ENCODE measurements around the gene GLUD2.
"Not testable (repeated sequence)": the region's sequence is repeated elsewhere in the genome, so short reads cannot be mapped to it uniquely, and the experiment has no call there.

GLUD2 gene

GRCh38 chrX:121030083-121030482 lies 17.3 kb upstream of the GLUD2 start:
- H3K27me3 ChIP-seq (ENCODE audit: control insufficient read depth in 1 of 2, insufficient read depth in 2 of 2, low read length in 2 of 2): no peaks in the 10 kb centered on the region
- H3K27ac ChIP-seq (ENCODE audit: low read depth, low read length): no peak overlapping the region
- H3K9ac ChIP-seq (ENCODE audit: low read depth in 1 of 2, low read length in 2 of 2): no peak overlapping the region
- no peaks in the 10 kb centered on the region for H3K4me1 ChIP-seq (ENCODE audit: control insufficient read depth in 1 of 2, insufficient read depth in 2 of 2, low read length in 2 of 2)
- no peaks in the 10 kb centered on the region for H3K36me3 ChIP-seq (ENCODE audit: control insufficient read depth in 1 of 2, insufficient read depth in 2 of 2, low read length in 2 of 2)
- H3K9me3 ChIP-seq (ENCODE audit: control insufficient read depth in 1 of 2, low read length in 2 of 2): no peaks in the 10 kb centered on the region
- H3K4me3 ChIP-seq (ENCODE audit: low read depth in 1 of 2, low read length in 2 of 2): no peak overlapping the region

- Histone ChIP-seq H3K4me3 (ENCODE audit: low read depth in 1 of 2, low read length in 2 of 2) (no peak overlapping the region), H3K4me1 (ENCODE audit: control insufficient read depth in 1 of 2, insufficient read depth in 2 of 2, low read length in 2 of 2) (no peaks in the 10 kb centered on the region), H3K27me3 (ENCODE audit: control insufficient read depth in 1 of 2, insufficient read depth in 2 of 2, low read length in 2 of 2) (no peaks in the 10 kb centered on the region), H3K9ac (ENCODE audit: low read depth in 1 of 2, low read length in 2 of 2) (no peak overlapping the region), H3K27ac (ENCODE audit: low read depth, low read length) (no peak overlapping the region), H3K9me3 (ENCODE audit: control insufficient read depth in 1 of 2, low read length in 2 of 2) (no peaks in the 10 kb centered on the region), H3K36me3 (ENCODE audit: control insufficient read depth in 1 of 2, insufficient read depth in 2 of 2, low read length in 2 of 2) (no peaks in the 10 kb centered on the region)
These were observed 14.9 kb upstream of the GLUD2 start for GRCh38 chrX:121032531-121032930.

DNA sequence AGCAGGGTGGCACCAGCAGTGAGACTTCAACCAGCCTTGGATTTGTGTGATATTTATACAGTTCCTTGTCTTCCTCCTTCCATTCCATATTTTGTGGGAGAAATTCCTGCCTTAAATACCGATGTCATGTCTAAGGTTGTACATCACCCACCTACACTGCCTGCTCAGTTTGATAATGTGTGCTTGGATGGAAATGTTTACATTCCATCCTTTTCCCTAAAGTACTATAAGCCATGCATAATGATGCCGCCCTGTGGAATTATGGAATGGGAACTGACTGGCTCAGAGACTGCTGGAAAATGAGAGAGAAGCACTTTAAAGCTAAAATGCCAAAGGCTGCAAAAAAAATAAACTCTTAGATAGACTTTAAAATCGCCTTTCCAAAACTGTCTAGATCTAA lies 11.3 kb upstream of the GLUD2 start:
- no peaks in the 10 kb centered on the region for H3K9me3 ChIP-seq (ENCODE audit: control insufficient read depth in 1 of 2, low read length in 2 of 2)
- H3K36me3 ChIP-seq (ENCODE audit: control insufficient read depth in 1 of 2, insufficient read depth in 2 of 2, low read length in 2 of 2): no peaks in the 10 kb centered on the region
- no peaks in the 10 kb centered on the region for H3K27me3 ChIP-seq (ENCODE audit: control insufficient read depth in 1 of 2, insufficient read depth in 2 of 2, low read length in 2 of 2)
- H3K4me1 ChIP-seq (ENCODE audit: control insufficient read depth in 1 of 2, insufficient read depth in 2 of 2, low read length in 2 of 2): no peaks in the 10 kb centered on the region
- no peak overlapping the region for H3K9ac ChIP-seq (ENCODE audit: low read depth in 1 of 2, low read length in 2 of 2)
- H3K27ac ChIP-seq (ENCODE audit: low read depth, low read length): no peak overlapping the region
- H3K4me3 ChIP-seq (ENCODE audit: low read depth in 1 of 2, low read length in 2 of 2): no peak overlapping the region

GRCh38 chrX:121036951-121037350 lies 10.5 kb upstream of the GLUD2 start:
- Histone ChIP-seq H3K36me3 (ENCODE audit: control insufficient read depth in 1 of 2, insufficient read depth in 2 of 2, low read length in 2 of 2) (no peaks in the 10 kb centered on the region), H3K27me3 (ENCODE audit: control insufficient read depth in 1 of 2, insufficient read depth in 2 of 2, low read length in 2 of 2) (no peaks in the 10 kb centered on the region), H3K9ac (ENCODE audit: low read depth in 1 of 2, low read length in 2 of 2) (no peak overlapping the region), H3K4me1 (ENCODE audit: control insufficient read depth in 1 of 2, insufficient read depth in 2 of 2, low read length in 2 of 2) (no peaks in the 10 kb centered on the region), H3K9me3 (ENCODE audit: control insufficient read depth in 1 of 2, low read length in 2 of 2) (no peaks in the 10 kb centered on the region), H3K27ac (ENCODE audit: low read depth, low read length) (no peak overlapping the region), H3K4me3 (ENCODE audit: low read depth in 1 of 2, low read length in 2 of 2) (no peak overlapping the region)

- Histone ChIP-seq H3K27ac (ENCODE audit: low read depth, low read length) (no peak overlapping the region), H3K4me3 (ENCODE audit: low read depth in 1 of 2, low read length in 2 of 2) (no peak overlapping the region), H3K36me3 (ENCODE audit: control insufficient read depth in 1 of 2, insufficient read depth in 2 of 2, low read length in 2 of 2) (no peaks in the 10 kb centered on the region), H3K4me1 (ENCODE audit: control insufficient read depth in 1 of 2, insufficient read depth in 2 of 2, low read length in 2 of 2) (no peaks in the 10 kb centered on the region), H3K9me3 (ENCODE audit: control insufficient read depth in 1 of 2, low read length in 2 of 2) (no peaks in the 10 kb centered on the region), H3K27me3 (ENCODE audit: control insufficient read depth in 1 of 2, insufficient read depth in 2 of 2, low read length in 2 of 2) (no peaks in the 10 kb centered on the region), H3K9ac (ENCODE audit: low read depth in 1 of 2, low read length in 2 of 2) (no peak overlapping the region)
These were observed 3.4 kb downstream of the GLUD2 start for GRCh38 chrX:121050781-121051180.

DNA sequence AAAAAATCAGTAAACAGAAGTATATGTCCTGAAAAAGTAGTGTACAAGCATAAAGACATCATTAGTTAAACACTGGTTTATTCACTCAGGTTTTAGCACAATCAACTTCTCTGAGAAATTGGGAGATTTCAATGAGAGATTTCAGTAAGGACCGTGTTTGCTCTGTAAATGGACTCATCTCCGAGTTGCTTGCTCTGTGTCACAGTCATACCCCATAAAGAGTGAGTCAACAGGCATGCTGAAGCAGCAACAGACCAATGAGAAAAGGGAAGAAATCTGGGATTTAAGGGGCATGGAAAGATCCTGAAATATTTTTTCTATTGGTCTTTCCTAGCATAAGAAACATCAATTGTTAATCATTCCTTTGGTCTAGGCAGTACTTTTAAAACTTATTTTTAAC lies 4.7 kb downstream of the GLUD2 start:
- H3K27me3 ChIP-seq (ENCODE audit: control insufficient read depth in 1 of 2, insufficient read depth in 2 of 2, low read length in 2 of 2): no peaks in the 10 kb centered on the region
- no peaks in the 10 kb centered on the region for H3K36me3 ChIP-seq (ENCODE audit: control insufficient read depth in 1 of 2, insufficient read depth in 2 of 2, low read length in 2 of 2)
- no peak overlapping the region for H3K4me3 ChIP-seq (ENCODE audit: low read depth in 1 of 2, low read length in 2 of 2)
- H3K4me1 ChIP-seq (ENCODE audit: control insufficient read depth in 1 of 2, insufficient read depth in 2 of 2, low read length in 2 of 2): no peaks in the 10 kb centered on the region
- no peak overlapping the region for H3K27ac ChIP-seq (ENCODE audit: low read depth, low read length)
- no peaks in the 10 kb centered on the region for H3K9me3 ChIP-seq (ENCODE audit: control insufficient read depth in 1 of 2, low read length in 2 of 2)
- no peak overlapping the region for H3K9ac ChIP-seq (ENCODE audit: low read depth in 1 of 2, low read length in 2 of 2)

DNA sequence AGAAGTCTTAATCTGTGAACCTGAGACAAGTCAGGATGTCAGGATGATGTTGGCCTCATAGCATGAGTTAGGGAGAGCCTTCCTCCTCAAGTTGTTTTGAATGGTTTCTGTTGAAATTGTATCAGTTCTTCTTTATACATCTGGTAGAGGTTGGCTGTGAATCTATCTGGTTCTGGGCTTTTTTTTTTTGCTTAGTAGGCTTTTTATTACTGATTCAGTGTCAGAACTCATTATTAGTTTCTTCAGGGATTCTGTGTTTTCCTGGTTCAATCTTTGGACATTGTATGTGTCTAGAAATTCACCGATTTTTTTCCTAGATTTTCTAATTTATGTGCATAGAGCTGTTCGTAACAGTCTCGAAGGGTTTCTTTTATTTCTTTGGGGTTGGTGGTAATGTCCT lies 14.9 kb downstream of the GLUD2 start:
- Histone ChIP-seq H3K27ac (ENCODE audit: low read depth, low read length) (no peak overlapping the region), H3K4me3 (ENCODE audit: low read depth in 1 of 2, low read length in 2 of 2) (no peak overlapping the region), H3K27me3 (ENCODE audit: control insufficient read depth in 1 of 2, insufficient read depth in 2 of 2, low read length in 2 of 2) (no peaks in the 10 kb centered on the region), H3K36me3 (ENCODE audit: control insufficient read depth in 1 of 2, insufficient read depth in 2 of 2, low read length in 2 of 2) (no peaks in the 10 kb centered on the region), H3K4me1 (ENCODE audit: control insufficient read depth in 1 of 2, insufficient read depth in 2 of 2, low read length in 2 of 2) (no peaks in the 10 kb centered on the region), H3K9me3 (ENCODE audit: control insufficient read depth in 1 of 2, low read length in 2 of 2) (no peaks in the 10 kb centered on the region), H3K9ac (ENCODE audit: low read depth in 1 of 2, low read length in 2 of 2) (no peak overlapping the region)

- no peaks in the 10 kb centered on the region for H3K27me3 ChIP-seq (ENCODE audit: control insufficient read depth in 1 of 2, insufficient read depth in 2 of 2, low read length in 2 of 2)
- no peaks in the 10 kb centered on the region for H3K36me3 ChIP-seq (ENCODE audit: control insufficient read depth in 1 of 2, insufficient read depth in 2 of 2, low read length in 2 of 2)
- no peaks in the 10 kb centered on the region for H3K9me3 ChIP-seq (ENCODE audit: control insufficient read depth in 1 of 2, low read length in 2 of 2)
- H3K27ac ChIP-seq (ENCODE audit: low read depth, low read length): no peak overlapping the region
- no peak overlapping the region for H3K4me3 ChIP-seq (ENCODE audit: low read depth in 1 of 2, low read length in 2 of 2)
- H3K4me1 ChIP-seq (ENCODE audit: control insufficient read depth in 1 of 2, insufficient read depth in 2 of 2, low read length in 2 of 2): no peaks in the 10 kb centered on the region
- no peak overlapping the region for H3K9ac ChIP-seq (ENCODE audit: low read depth in 1 of 2, low read length in 2 of 2)
These were observed 17.2 kb downstream of the GLUD2 start for GRCh38 chrX:121064579-121064978.

- not testable (repeated sequence) for H3K9ac ChIP-seq (ENCODE audit: low read depth in 1 of 2, low read length in 2 of 2); H3K36me3 ChIP-seq (ENCODE audit: control insufficient read depth in 1 of 2, insufficient read depth in 2 of 2, low read length in 2 of 2); H3K9me3 ChIP-seq (ENCODE audit: control insufficient read depth in 1 of 2, low read length in 2 of 2); H3K27ac ChIP-seq (ENCODE audit: low read depth, low read length); H3K4me3 ChIP-seq (ENCODE audit: low read depth in 1 of 2, low read length in 2 of 2); H3K27me3 ChIP-seq (ENCODE audit: control insufficient read depth in 1 of 2, insufficient read depth in 2 of 2, low read length in 2 of 2); H3K4me1 ChIP-seq (ENCODE audit: control insufficient read depth in 1 of 2, insufficient read depth in 2 of 2, low read length in 2 of 2)
These were observed 36.8 kb downstream of the GLUD2 start for GRCh38 chrX:121084247-121084646.

DNA sequence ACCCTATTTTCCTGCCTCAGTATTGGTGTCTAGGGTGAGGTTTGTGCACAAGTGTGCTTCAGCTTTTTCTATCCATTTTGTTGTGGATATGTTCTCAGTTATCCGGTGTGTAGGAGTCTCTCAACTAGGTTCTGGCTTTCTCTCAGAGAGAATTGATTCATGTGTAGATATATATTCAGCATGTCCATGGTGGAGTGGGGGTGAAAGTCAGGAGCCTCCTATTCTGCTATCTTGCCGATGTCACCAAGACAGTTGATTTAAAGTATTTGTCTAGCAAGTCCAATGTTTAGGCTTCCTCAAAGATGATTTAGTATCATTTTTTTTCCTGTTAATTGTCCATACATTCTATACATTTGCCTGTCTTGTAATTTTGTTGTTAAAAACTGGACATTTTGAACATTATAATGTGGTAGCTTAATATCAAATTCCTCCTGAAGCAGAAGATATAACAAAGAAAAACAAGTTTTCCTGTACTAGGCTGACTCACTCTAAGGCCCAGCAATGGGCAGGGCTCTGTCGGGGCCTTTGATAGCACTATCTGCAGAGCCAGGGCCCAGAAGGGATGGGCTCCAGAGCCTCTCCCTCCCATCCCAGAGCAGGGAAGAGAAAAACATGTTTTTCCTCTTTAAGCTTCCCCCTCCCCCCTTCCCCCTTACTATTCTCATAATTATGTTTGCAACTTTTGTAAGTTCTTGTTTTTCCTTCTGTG lies 37.6 kb downstream of the GLUD2 start:
- Histone ChIP-seq H3K4me1 (ENCODE audit: control insufficient read depth in 1 of 2, insufficient read depth in 2 of 2, low read length in 2 of 2) (no peaks in the 10 kb centered on the region), H3K27ac (ENCODE audit: low read depth, low read length) (no peak overlapping the region), H3K9me3 (ENCODE audit: control insufficient read depth in 1 of 2, low read length in 2 of 2) (no peaks in the 10 kb centered on the region), H3K9ac (ENCODE audit: low read depth in 1 of 2, low read length in 2 of 2) (no peak overlapping the region), H3K36me3 (ENCODE audit: control insufficient read depth in 1 of 2, insufficient read depth in 2 of 2, low read length in 2 of 2) (no peaks in the 10 kb centered on the region), H3K4me3 (ENCODE audit: low read depth in 1 of 2, low read length in 2 of 2) (no peak overlapping the region), H3K27me3 (ENCODE audit: control insufficient read depth in 1 of 2, insufficient read depth in 2 of 2, low read length in 2 of 2) (no peaks in the 10 kb centered on the region)

GRCh38 chrX:121085612-121086010 lies 38.2 kb downstream of the GLUD2 start:
- Histone ChIP-seq H3K4me3 (ENCODE audit: low read depth in 1 of 2, low read length in 2 of 2) (no peak overlapping the region), H3K27ac (ENCODE audit: low read depth, low read length) (no peak overlapping the region), H3K4me1 (ENCODE audit: control insufficient read depth in 1 of 2, insufficient read depth in 2 of 2, low read length in 2 of 2) (no peaks in the 10 kb centered on the region), H3K9me3 (ENCODE audit: control insufficient read depth in 1 of 2, low read length in 2 of 2) (no peaks in the 10 kb centered on the region), H3K36me3 (ENCODE audit: control insufficient read depth in 1 of 2, insufficient read depth in 2 of 2, low read length in 2 of 2) (no peaks in the 10 kb centered on the region), H3K9ac (ENCODE audit: low read depth in 1 of 2, low read length in 2 of 2) (no peak overlapping the region), H3K27me3 (ENCODE audit: control insufficient read depth in 1 of 2, insufficient read depth in 2 of 2, low read length in 2 of 2) (no peaks in the 10 kb centered on the region)
